Activated CD4-positive, alpha-beta T cell treated with anti-CD3 and anti-CD28 coated beads, Interleukin-2, amount 50 U/mL, for 48 hours (primary cell): ENCODE results near the gene FCAMR.
A peak's percentile ranks its signal among the peaks of the same experiment; 100 is the strongest.

Experiments
- DNase-seq, 2 experiments: peaks; one replicate each; pipeline ENCODE4 v3.0.0-alpha.2; 2020

FCAMR gene

DNA sequence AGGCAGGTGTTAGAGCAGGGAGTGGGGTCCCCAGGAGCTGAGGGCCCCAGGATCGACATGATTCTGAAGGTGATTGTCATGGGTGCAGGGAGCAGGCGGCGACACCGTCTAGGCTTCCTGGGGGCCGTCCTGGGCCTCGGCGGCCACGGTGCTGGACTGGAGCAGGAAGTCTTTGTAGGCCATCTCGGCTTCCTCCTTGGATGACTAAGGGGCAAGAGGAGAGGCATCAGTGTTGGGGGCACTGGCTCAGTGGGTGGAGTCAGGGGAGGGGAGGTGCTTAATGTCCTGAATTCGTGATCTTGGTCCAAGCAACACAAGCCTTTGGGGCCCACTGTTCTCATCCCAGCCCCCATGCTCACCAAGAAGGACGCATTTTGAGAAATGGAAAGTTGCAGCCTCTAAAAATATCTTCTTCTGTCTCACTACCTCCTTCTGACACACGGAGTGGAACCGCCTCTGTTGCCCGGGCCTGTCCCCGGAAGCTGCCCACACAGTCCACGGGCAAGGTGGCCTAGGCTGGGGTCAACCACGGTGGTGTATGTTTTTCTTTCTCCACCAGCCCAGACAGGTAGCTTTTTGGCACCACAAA lies 40.0 kb downstream of the FCAMR start:
- DNase-seq = peak; percentile 65 to 75

DNA sequence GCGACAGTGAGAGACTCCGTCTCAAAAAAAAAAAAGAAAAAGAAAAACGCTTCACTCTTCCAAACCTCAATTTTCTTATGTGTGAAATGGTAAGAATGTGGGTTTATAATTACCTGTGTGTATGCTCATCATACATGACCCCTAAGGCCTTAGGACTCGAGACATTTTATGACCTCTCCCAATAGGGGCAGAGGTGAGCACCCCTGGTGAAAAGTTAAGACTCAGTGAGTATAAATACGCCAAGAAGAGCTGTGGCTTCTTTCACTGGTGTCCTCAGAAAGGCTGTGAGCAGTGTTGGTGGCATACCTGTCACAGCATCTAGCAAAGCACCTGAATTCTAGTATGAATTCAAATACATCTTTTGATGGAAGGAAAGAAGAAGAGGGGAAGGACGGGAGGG lies 40.7 kb downstream of the FCAMR start:
- no peak for DNase-seq

- no peak for DNase-seq
These were observed 44.0 kb downstream of the FCAMR start for GRCh38 chr1:206926286-206926685.

GRCh38 chr1:206925106-206925736 lies 45.0 kb downstream of the FCAMR start:
- DNase-seq = peak in 1 of 2 experiments; percentile 66

DNA sequence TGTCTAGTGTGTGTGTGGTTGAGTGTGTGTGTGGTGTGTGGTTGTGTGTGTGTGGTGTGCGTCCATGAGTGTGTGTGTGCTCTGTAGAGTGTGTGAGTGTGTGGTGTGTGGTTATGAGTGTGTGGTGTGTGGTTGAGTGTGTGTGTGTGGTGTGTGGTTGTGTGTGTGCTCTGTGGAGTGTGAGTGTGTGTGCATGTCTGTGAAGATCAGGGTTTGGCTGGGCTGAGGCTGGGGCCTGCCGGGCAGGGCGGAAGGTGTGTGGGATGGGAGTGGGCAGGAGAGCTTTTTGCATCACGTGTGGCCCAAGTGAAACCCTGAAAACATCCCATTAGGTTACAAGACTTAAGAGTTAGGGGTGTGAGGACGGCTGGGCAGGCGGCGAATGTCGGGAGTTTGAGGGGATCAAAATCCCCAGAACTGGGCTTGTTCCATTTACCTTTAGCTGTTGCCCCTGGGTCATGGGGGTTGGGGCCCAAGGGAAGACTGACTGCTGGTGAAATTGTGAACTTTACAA lies 45.6 kb downstream of the FCAMR start:
- DNase-seq = peak in 1 of 2 experiments; percentile 50

- DNase-seq = peak in 1 of 2 experiments; percentile 25
These were observed 46.2 kb downstream of the FCAMR start for GRCh38 chr1:206923961-206924557.

- peak; percentile 62 to 74 for DNase-seq
These were observed 47.0 kb downstream of the FCAMR start for GRCh38 chr1:206923009-206923960.

- peak in 1 of 2 experiments; percentile 26 for DNase-seq
These were observed 47.7 kb downstream of the FCAMR start for GRCh38 chr1:206922524-206922923.

DNA sequence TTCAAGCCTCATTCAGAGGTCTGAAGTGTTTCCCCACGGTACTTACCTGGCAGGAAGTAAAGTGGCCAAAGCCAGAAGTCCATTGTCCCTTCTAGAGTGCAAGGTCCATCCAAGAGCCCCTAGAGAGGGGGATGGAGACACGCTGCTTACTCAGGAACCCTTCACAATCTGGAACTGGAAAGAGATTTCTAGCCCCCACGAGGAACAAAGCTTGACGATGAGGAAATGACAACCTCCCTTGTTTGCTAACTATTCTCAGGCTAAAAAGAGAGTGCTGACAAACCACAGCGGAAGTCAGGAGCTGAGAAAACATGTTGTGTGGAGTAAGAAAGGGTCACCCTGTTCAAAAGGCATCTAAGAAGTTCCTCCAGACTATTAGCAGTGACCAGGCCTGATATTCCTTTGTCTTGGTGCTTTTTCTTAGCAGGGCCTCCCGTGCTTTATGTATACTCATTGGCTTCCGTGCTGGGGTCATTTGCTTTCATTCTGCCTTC lies 48.4 kb downstream of the FCAMR start, which contains the start of gene FCMR:
FCMR (minus strand) TSS at position 170 of the 494 bp plus-strand sequence; CDS start at position 83, 87 bp downstream.
- peak in 1 of 2 experiments; percentile 43 for DNase-seq

- no peak for DNase-seq
These were observed 52.2 kb downstream of the FCAMR start for GRCh38 chr1:206918076-206918475.

- DNase-seq = no peak
These were observed 54.1 kb downstream of the FCAMR start for GRCh38 chr1:206916000-206916709.

- no peak for DNase-seq
These were observed 55.1 kb downstream of the FCAMR start for GRCh38 chr1:206915030-206915735.

- DNase-seq = no peak
These were observed 56.3 kb downstream of the FCAMR start for GRCh38 chr1:206913766-206914537.

- DNase-seq = peak; percentile 67 to 74
These were observed 57.7 kb downstream of the FCAMR start for GRCh38 chr1:206912445-206913095.

GRCh38 chr1:206911064-206911663 lies 59.1 kb downstream of the FCAMR start:
- DNase-seq = peak in 1 of 2 experiments; percentile 44

- no peak for DNase-seq
These were observed 60.4 kb downstream of the FCAMR start for GRCh38 chr1:206909883-206910318.

- peak in 1 of 2 experiments; percentile 57 for DNase-seq
These were observed 60.9 kb downstream of the FCAMR start for GRCh38 chr1:206909161-206909882.

DNA sequence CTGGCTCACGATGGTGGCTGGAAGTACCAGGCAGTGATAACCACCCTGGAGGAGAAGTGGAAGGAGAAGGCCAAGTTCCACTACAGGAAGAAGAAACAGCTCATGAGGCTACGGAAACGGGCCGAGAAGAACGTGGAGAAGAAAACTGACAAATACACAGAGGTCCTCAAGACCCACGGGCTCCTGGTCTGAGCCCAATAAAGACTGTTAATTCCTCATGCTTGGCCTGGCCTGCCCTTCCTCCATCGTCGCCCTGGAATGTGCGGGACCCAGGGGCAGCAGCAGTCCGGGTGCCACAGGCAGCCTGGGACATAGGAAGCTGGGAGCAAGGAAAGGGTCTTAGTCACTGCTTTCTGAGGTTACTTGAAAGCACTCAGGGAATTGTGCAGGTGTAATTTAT lies 62.2 kb downstream of the FCAMR start:
- DNase-seq = no peak
